Measurements from ENCODE around the gene MMAA.
"Not testable (repeated sequence)": the region's sequence is repeated elsewhere in the genome, so short reads cannot be mapped to it uniquely, and the experiment has no call there.

MMAA gene

DNA sequence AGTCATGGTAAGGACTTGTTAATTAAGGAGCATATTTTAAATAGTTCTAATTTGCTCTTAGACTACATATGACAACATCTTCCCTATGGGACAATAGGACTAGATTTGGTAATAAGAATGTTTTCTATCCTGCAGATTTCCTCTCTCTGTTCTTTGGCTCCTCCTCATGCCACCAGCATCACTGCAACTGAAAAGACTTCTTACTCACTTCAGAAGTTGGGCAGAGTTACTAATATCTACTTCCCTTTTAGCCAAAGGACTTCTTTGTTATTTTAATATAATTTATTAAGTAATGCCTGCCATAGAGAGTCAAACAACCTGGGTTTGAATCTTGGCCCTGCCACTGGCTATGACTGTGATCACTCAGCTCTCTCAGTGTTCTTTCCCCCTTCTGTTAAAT is 16.4 kb downstream of the MMAA start:
- DNase-seq = no peak

- no peak for DNase-seq
Observed at GRCh38 chr4:145639186-145639698, 20.1 kb downstream of the MMAA start.

- DNase-seq = not testable (repeated sequence)
Observed at GRCh38 chr4:145640236-145640635, 21.1 kb downstream of the MMAA start.

DNA sequence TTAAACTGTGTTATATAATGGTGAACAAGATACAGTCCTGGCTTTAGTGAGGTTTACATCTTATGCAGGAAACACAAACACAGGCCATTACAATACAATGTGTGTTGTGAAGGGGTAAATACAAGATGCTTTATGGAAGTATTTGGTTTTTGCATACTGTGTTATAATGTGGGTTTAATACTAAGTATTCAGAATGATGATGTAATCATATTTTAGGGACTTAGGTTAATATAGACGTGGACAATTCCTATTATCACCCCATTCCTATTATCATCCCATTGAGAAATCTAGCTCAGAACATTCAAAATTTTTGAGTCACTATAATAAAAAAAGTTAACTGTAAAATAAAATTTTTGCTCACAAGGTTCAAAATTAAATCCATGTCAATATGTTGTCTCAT is 24.1 kb downstream of the MMAA start:
- DNase-seq = no peak

DNA sequence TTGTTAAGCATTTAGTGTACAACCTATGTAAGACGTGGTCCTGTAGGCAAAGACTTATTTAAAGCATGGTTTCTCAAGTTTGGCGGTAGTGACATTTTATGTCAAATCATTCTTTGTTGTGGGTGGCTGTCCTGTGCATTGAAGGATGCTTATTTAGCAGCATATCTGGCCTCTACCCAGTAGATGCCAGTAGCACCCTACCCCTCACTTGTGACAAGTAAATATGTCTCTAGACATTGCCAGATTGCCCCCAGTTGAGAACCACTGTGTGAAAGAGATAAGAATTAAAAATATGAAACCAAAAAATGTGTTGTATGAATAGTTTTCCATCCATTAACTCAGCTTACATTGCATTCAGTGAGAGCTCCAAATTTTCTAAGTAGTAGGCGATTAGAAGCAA is 25.5 kb downstream of the MMAA start:
- DNase-seq = no peak

- DNase-seq = no peak
Observed at GRCh38 chr4:145656156-145656555, 37.0 kb downstream of the MMAA start.

- DNase-seq = no peak
Observed at GRCh38 chr4:145660064-145660463, 40.9 kb downstream of the MMAA start.

GRCh38 chr4:145663194-145663593 is 44.0 kb downstream of the MMAA start:
- no peak for DNase-seq

- DNase-seq = no peak
Observed at GRCh38 chr4:145665773-145666172, 46.6 kb downstream of the MMAA start.

GRCh38 chr4:145670422-145670821 is 51.2 kb downstream of the MMAA start:
- DNase-seq = no peak

DNA sequence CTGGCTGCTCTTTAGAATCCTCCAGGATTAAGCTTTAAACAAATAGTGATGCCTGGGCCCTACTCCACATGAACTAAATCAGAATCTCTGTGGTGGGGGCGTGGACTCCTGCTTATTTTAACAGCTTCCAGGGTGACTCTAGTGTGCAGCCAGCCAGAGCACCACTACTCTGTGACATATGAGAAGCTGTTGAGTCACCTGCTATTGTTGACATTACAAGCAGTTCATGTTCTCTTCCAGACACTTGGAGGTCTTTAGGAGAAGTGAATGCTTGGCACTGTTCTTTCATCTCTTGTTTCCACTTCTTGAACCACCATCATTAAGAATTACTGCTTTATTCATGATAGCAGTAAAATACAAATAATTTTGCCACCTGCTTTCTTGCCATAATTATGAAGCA is 60.3 kb downstream of the MMAA start:
- no peak for DNase-seq

- DNase-seq = no peak
Observed at GRCh38 chr4:145679991-145680455, 60.8 kb downstream of the MMAA start, which contains the start of gene C4orf51. Gene C4orf51 (plus strand): TSS chr4:145680146. CDS start chr4:145680204, 58 bp downstream.

DNA sequence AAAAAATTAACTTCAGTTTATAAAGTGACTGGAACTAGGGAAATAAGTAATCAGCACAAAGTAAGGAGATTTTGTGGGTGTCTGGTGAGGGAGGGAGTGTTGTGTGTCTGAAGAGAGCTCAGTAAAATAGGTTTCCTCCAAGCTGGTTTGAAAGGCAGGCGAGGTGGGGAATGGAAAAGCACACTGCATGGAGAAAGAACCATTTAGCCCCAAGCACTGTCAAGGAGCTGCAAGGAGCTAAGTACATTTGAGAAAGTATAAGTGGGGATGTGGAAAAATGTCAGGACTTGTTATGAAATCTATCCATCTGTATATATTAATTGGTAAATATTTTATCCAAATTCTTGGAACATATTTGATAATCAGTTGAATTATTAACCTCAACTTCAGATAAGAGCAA is 61.7 kb downstream of the MMAA start:
- no peak for DNase-seq

- DNase-seq = no peak
Observed at GRCh38 chr4:145681518-145681917, 62.3 kb downstream of the MMAA start.

- no peak for DNase-seq
Observed at GRCh38 chr4:145681956-145682355, 62.8 kb downstream of the MMAA start.

GRCh38 chr4:145686991-145687390 is 67.8 kb downstream of the MMAA start:
- no peak for DNase-seq

DNA sequence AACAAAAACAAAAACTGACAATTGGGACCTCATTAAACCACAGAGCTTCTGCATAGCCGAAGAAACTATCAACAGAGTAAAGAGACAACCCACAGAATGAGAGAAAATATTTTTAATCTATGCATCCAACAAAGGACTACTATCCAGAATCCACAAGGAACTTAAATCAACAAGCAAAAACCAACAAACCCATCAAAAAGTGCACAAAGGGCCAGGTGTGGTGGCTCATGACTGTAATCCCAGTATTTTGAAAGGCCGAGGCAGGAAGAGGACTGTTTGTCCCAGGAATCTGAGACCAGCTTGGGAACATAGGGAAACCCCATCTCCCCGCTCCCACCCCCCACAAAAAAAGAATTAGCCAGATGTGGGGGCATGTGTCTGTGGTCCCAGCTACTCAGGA is 71.4 kb downstream of the MMAA start:
- no peak for DNase-seq

GRCh38 chr4:145691416-145691815 is 72.2 kb downstream of the MMAA start:
- not testable (repeated sequence) for DNase-seq

DNA sequence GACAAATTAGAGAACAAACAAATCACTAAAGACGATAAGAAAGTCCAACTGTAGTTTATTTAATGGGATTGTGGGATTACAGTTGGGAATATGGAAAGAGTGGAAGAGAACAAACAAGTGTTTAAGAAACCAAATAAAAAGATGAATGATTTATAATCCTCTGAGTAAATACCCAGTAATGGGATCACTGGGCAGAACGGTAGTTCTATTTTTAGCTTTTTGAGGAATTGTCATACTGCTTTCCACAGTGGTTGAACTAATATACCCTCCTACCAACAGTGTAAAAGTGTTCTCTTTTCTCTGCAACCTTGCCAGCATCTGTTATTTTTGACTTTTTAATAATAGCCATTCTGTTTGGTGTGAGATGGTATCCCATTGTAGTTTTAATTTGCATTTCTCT is 75.7 kb downstream of the MMAA start:
- no peak for DNase-seq

DNA sequence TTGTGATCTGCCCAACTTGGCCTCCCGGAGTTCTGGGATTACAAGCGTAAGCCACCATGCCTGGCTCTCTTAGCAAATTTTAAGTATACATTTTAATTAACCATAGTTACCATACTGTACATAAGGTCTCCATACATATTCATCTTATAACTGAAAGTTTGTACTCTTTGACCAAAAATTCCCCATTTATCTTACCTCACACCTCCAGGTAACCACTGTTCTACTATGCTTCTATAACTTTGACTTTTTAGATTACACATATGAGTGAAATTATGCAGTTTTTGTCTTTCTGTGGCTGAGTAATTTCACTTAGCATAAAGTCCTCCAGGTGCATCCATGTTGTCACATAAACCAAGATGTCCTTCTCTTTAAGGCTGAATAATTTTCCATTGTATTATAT is 78.1 kb downstream of the MMAA start:
- no peak for DNase-seq

DNA sequence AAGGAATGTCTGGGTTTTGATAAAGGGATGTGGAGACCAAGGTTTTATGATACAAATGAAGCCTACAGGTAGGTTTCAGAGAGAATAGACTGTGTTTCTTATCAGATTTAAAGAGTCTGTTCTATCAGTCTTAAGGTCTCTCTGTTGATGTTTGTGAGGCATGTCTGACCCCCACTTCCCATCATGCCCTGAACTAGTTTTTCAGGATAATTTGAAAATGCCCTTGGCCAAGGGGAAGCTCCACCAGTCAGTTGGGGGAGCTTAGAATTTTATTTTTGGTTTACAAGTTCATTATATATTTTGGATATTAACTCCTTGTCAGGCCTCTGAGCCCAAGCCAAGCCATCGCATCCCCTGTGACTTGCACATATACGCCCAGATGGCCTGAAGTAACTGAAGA is 79.3 kb downstream of the MMAA start:
- DNase-seq = no peak

DNA sequence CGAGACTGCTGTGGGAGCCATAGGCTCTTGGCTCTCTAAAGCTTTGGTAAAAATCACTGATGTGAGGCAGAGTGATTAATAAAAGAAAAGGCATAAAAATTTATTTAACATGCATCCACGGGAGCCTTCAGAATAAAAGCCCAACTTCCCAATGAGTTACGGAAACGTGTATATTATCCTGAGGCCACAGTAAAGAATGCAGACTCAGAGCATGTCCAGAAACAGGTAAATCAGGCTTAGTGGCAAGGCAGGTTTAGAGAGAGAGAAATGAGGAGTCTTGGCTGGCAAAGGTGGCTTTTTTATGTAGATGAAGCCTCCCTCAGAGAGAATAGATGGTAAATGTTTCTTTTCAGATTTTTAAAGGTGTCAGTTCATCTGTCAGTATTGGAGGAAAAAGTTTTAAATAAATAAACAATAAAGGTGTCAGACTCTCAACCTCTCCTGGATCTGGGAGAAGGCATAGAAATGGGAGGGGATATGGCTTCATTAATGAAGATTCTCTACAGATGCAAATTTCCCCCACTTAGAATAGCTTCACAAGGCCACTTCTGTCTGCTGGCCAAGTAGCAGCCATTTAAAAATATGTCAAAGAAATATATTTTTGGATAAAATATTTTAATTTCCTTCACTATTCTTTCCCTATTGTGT is 84.8 kb downstream of the MMAA start:
- DNase-seq = no peak

DNA sequence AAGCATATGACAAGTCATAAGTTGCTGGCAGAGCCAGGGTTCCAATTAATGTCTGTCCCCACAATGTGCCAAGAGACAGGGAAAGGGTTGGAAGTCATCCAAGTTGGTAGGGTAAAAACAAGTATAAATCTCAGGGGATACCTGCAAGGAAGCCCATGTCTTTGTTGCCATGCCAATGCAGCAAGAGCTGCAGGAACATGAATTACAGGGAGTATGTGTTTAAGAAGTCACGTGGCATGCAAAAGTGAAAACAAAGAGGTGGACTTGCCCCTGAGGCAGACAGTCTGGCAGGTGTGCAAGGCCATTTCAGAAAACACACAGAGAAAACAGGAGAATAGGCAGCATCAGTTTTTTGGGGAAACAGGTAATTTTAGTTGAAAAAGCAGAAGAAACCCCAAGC is 90.2 kb downstream of the MMAA start:
- no peak for DNase-seq
